GM19099 (cell line): ENCODE results near the gene ALX4.

Experiments used
- POLR2A ChIP-seq: IDR thresholded peaks from 3 replicates; pipeline ENCODE4 v1.6.1; 2011; ENCODE audit warnings: low read depth; ENCODE audit not compliant: insufficient read length; ENCODE audit errors: extremely low read depth

ALX4 gene

GRCh38 chr11:44309478-44310205 is at the start of gene ALX4:
Gene ALX4 (minus strand): TSS chr11:44310139. CDS start chr11:44310062, 77 bp downstream.
- TF ChIP-seq POLR2A, result no peak

DNA sequence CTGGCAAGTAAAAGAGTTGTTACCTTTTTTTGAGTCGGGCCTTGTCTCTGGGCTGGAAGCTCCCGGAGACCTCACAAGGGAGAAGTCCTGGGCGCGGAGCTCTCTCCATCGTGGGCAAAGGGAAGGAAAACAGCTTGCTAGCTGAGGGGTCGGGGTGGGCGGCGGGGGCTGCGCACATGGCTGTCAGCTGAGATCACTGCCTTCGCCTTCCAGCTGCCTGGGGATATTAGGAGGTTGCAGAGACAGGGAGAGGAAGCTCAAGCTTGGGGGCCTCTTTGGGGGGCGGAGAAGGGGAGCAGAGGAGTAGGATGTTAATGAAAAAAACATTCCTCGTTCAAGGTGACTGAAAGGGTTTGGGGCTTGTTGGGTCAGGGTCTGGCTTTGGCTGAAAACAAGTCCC is 49.2 kb upstream of the ALX4 start:
- no peak for TF ChIP-seq POLR2A

DNA sequence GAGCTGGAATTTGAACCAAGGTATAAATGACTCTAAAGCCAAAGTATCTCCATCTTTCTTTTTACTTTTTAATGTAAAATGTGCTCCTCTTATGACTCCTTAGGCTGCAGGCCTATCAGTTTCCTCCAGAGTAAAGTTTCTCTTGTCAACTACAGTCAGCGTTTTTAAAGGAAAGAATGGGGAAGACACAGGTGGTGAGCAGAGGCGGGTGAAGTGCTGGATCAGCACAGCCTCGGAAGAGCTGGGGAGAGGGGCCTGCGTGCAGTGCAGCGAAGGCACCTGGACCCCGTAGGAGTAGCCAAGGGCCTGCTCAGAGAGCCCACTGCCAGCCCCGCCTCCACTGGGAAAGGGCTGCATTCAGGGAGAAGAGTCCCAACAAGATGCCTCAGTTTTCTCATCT is 48.8 kb upstream of the ALX4 start:
- no peak for TF ChIP-seq POLR2A

GRCh38 chr11:44357711-44358110 is 47.8 kb upstream of the ALX4 start:
- no peak for TF ChIP-seq POLR2A

DNA sequence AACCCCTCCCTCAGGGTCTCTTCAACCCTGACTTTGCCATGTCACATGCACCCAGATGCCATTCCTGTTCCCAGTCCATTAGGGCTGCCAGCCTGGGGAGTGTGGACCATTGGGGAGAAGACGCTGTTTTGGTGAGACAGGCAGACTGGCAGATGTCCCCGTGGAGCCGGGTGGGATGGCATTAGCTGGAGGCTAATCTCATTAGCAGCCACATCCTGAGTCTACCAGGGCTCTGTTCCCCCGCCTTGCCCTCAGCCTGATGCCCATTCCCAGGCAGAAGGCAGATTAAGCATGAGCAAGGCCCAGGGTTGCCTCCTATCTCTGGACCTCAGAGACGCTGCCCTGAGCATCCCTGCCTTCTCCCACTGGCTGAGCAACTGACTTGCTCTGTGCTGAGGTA is 46.4 kb upstream of the ALX4 start:
- no peak for TF ChIP-seq POLR2A

- TF ChIP-seq POLR2A, result no peak
Observed at GRCh38 chr11:44351898-44352498, 42.1 kb upstream of the ALX4 start.

DNA sequence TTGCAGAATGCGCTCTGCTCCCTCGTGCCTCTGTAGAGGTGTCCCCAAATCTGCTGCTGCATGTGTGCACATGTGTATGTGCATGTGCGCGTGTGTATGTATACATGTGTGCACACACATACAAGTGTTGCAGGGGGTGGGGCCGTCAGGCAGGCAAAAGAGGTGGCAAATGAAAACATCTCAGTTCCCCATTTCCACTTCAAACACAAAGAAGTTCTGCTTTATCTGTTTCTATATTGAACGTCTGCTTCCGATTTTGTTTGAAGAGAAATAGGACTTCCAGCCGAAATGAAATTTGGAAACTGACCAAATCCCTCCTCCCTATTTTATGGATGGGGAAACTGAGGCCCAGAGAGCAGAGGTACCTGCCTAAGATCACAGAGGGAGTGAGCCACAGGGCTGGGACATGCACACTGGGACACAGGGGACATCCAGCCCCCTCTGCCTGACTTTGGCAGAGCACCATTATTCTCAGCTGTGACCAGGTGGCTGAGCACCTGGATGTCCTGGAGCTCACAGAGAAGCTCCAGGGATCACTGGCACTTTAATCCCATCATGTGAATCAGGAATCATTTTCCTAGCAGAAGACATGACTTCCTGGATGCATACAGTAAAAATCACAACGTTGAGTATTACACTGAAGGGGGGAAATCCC is 41.2 kb upstream of the ALX4 start:
- no peak for TF ChIP-seq POLR2A

DNA sequence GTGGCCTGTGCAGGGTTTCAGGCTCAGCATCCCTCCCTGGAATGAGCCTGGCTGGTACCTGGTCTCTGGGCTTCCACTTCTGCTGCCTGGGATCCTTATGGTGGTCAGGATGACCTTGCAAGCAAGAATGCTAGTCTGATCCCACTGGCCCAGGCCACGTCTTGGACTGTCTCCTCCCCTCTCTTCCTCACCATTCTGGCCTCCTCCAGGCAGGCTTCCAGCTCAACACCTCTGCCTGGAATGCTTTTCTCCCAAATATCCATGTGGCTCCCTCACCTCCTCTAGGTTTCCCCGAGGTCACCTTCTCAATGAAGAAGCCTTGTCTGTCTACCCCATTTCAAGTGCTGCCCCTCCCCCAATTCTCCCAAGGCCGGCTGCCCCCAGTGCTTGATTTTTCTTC is 39.4 kb upstream of the ALX4 start:
- TF ChIP-seq POLR2A, result no peak

- no peak for TF ChIP-seq POLR2A
Observed at GRCh38 chr11:44348721-44349120, 38.8 kb upstream of the ALX4 start.

DNA sequence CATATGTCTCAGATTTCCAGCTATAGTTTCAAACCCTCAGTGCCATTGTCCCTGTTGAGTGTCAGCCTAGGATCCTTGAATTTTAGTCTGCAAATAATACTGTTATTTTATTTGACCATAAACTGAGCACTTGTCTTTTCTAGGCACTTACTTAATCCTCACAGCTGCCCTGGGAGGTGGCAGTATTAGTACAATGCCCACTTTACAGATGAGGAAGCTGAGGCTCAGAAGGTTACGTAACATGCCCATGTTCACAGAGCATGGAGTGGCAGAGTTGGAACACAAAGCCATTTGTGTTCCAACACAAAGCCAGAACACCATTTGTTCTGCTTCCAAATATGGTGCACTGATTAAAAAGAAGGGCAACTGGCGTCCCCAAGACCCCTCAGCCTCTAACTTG is 38.2 kb upstream of the ALX4 start:
- no peak for TF ChIP-seq POLR2A

DNA sequence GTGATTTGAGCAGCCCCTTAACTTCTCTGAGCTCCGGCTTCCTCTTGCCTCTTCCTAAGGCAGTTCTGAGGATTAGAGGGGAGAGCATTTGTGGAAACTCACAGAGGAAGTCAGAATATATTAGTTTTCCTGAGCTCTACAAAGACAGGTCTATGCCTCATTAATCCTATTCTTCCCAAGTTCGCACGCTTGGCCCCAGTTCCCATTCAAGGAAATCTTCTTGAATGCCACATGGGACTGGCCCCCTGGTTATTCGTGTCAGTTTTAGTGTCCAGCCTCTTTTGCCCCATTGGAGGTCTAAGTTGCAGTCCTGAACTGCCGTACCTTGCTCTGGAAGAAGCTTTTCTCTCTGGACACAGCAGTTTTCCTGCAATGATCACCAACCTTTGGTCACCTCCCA is 37.6 kb upstream of the ALX4 start:
- TF ChIP-seq POLR2A, result no peak

GRCh38 chr11:44346983-44347382 is 37.0 kb upstream of the ALX4 start:
- no peak for TF ChIP-seq POLR2A

- TF ChIP-seq POLR2A, result no peak
Observed at GRCh38 chr11:44345781-44346180, 35.8 kb upstream of the ALX4 start.

DNA sequence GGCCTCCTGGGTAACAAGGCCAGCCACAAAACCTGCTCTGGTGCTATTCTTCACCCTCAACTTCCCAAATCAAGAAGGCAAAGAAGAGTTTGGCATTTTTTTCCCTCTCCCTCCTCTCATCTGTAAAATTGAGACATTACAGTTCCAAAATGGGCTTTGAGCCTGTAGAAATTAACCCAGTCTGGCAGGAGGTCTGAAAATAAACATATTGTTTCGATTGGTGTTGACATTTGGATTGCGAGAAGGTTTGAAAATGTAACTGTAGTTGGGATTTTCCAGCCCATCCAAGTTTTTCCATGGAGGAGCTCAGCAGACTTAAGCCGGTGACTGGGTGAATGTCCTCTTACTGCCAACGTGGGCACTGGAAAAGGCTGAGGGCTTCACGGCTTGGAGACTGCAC is 35.0 kb upstream of the ALX4 start:
- TF ChIP-seq POLR2A, result no peak

GRCh38 chr11:44344423-44344820 is 34.5 kb upstream of the ALX4 start:
- TF ChIP-seq POLR2A, result no peak

- no peak for TF ChIP-seq POLR2A
Observed at GRCh38 chr11:44343778-44344422, 34.0 kb upstream of the ALX4 start.
